Urinary bladder (tissue), 4 donors: ENCODE results near the gene SPRYD3. TPM values are rescaled to one million over a fixed set of nuclear protein-coding genes. Genes with fewer than 3 reads are reported as not detected.

Source experiments
- DNase-seq: peaks from one replicate; pipeline ENCODE4 v3.0.0-alpha.2; 2015; ENCODE audit errors: extremely low spot score
- H3K27ac ChIP-seq: one replicate; pipeline ENCODE4 v1.5.1; 2013; ENCODE audit warnings: low read depth, mild to moderate bottlenecking, moderate library complexity
- H3K36me3 ChIP-seq: one replicate; pipeline ENCODE4 v1.6.1; 2013; ENCODE audit warnings: mild to moderate bottlenecking, moderate library complexity; ENCODE audit not compliant: insufficient read depth
- H3K4me1 ChIP-seq: one replicate; pipeline ENCODE4 v1.6.1; 2013; ENCODE audit warnings: mild to moderate bottlenecking, moderate library complexity; ENCODE audit not compliant: insufficient read depth
- H3K4me3 ChIP-seq: one replicate; pipeline ENCODE4 v1.5.1; 2013; ENCODE audit warnings: low read depth, low read length
- WGBS: extraction: QIAGEN DNeasy Blood & Tissue Kit; methylation state at CpG from one replicate; pipeline ENCODE4 v1.1.7; 2013; 5-methylcytosine and 5-hydroxymethylcytosine counted together
- polyA plus RNA-seq: library from polyadenylated mRNA; stranded (reverse); fragments of 200-250 nt; gene quantifications from one replicate; pipeline ENCODE4 v1.2.3, GENCODE V29; 2013
- total RNA-seq: library from RNA; depleted of rRNA; stranded (reverse); fragments of >200 nt; gene quantifications from one replicate; pipeline ENCODE4 v1.2.3, GENCODE V29; 2014
- donor health status: healthy with polysubstance abuse.
- donor health status: healthy.

SPRYD3 gene
- total and polyA plus RNA-seq, 2 donors = 9.0 to 66.3 TPM

- WGBS = 76% methylated on average over 35 of the region's 35 CpGs
- DNase-seq = no peak
- Histone ChIP-seq H3K4me1 (no peaks in the 10 kb centered on the region), H3K27ac (no peak overlapping the region), H3K36me3 (no peaks in the 10 kb centered on the region), H3K4me3 (no peak overlapping the region)
Observed at GRCh38 chr12:53058674-53059433, 20.3 kb downstream of the SPRYD3 start.

GRCh38 chr12:53057816-53058500, 21.2 kb downstream of the SPRYD3 start:
- Histone ChIP-seq H3K36me3 (no peaks in the 10 kb centered on the region), H3K4me1 (no peaks in the 10 kb centered on the region), H3K27ac (no peak overlapping the region), H3K4me3 (no peak overlapping the region)
- DNase-seq = no peak
- 88% methylated on average over 13 of the region's 13 CpGs for WGBS

- no peak overlapping the region for H3K27ac ChIP-seq
- 90% methylated on average over 7 of the region's 7 CpGs for WGBS
- DNase-seq = no peak
- H3K4me1 ChIP-seq = no peaks in the 10 kb centered on the region
- no peak overlapping the region for H3K4me3 ChIP-seq
- H3K36me3 ChIP-seq = no peaks in the 10 kb centered on the region
Observed at GRCh38 chr12:53056901-53057300, 22.3 kb downstream of the SPRYD3 start.

DNA sequence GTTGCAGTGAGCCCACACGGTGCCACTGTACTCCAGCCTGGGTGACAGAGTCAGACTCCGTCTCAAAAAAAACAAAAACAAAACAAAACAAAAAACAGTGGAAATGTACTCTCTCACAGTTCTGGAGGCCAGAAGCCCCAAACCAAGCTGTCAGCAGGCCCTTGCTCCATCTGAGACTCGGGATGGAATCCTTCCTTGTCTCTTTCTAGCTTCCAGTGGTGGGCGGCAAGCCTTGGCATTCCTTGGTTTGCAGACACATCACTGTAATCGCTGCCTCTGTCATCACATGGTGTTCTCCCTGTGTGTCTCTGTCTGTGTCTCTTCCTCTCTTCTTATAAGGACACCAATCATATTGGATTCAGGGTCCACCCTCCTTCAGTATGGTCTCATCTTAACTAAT, 22.9 kb downstream of the SPRYD3 start:
- H3K27ac ChIP-seq = no peak overlapping the region
- WGBS = 83% methylated on average over 5 of the region's 5 CpGs
- no peaks in the 10 kb centered on the region for H3K36me3 ChIP-seq
- no peaks in the 10 kb centered on the region for H3K4me1 ChIP-seq
- no peak for DNase-seq
- H3K4me3 ChIP-seq = no peak overlapping the region

DNA sequence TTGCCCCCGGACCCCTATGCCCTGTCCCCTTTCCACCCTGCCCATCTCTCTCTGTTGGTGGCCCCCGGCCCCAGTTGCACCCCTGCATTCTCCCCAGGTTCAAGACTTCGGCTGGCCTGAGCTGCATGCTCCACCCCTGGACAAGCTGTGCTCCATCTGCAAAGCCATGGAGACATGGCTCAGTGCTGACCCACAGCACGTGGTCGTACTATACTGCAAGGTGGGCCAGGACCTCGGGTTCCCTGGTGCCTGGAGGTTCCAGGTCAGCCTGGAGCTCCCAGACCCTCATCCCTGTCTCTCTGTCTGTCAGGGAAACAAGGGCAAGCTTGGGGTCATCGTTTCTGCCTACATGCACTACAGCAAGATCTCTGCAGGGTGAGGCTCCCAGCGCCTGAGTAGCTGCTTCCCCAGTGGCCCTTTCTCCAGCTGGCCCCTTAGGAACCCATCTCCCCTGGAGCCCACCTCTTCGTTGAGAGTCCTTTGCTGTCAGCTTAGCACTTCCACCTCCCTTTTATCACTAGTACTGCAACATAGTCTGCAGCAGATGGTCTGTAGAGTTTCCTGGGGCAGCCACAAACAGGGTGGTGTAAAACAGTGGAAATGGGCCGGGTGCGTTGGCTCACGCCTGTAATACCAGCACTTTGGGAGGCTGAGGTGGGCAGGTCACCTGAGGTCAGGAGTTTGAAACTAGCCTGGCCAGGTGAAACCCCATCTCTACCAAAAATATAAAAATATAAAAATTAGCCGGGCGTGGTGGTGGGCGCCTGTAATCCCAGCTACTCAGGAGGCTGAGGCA, 23.5 kb downstream of the SPRYD3 start:
- no peak for DNase-seq

GRCh38 chr12:53054112-53054878, 24.9 kb downstream of the SPRYD3 start:
- H3K4me3 ChIP-seq = peak overlapping the region; percentile 37
- peak; percentile 92 for DNase-seq
- 11% methylated on average over 48 of the region's 48 CpGs for WGBS
- H3K4me1 ChIP-seq = no peaks in the 10 kb centered on the region
- peak overlapping the region; percentile 85 for H3K27ac ChIP-seq
- H3K36me3 ChIP-seq = no peaks in the 10 kb centered on the region

More for the DNA sequence above, 23.5 kb downstream of the SPRYD3 start:
- no peak overlapping the region for H3K27ac ChIP-seq
- H3K4me1 ChIP-seq = no peaks in the 10 kb centered on the region
- H3K4me3 ChIP-seq = no peak overlapping the region
- no peaks in the 10 kb centered on the region for H3K36me3 ChIP-seq
- 86% methylated on average over 15 of the region's 15 CpGs for WGBS

- Histone ChIP-seq H3K27ac (peak overlapping the region; percentile 85), H3K36me3 (no peaks in the 10 kb centered on the region), H3K4me1 (no peaks in the 10 kb centered on the region), H3K4me3 (peak overlapping the region; percentile 37)
- 41% methylated on average over 16 of the region's 16 CpGs for WGBS
- no peak for DNase-seq
Observed at GRCh38 chr12:53053218-53054111, 25.7 kb downstream of the SPRYD3 start.

DNA sequence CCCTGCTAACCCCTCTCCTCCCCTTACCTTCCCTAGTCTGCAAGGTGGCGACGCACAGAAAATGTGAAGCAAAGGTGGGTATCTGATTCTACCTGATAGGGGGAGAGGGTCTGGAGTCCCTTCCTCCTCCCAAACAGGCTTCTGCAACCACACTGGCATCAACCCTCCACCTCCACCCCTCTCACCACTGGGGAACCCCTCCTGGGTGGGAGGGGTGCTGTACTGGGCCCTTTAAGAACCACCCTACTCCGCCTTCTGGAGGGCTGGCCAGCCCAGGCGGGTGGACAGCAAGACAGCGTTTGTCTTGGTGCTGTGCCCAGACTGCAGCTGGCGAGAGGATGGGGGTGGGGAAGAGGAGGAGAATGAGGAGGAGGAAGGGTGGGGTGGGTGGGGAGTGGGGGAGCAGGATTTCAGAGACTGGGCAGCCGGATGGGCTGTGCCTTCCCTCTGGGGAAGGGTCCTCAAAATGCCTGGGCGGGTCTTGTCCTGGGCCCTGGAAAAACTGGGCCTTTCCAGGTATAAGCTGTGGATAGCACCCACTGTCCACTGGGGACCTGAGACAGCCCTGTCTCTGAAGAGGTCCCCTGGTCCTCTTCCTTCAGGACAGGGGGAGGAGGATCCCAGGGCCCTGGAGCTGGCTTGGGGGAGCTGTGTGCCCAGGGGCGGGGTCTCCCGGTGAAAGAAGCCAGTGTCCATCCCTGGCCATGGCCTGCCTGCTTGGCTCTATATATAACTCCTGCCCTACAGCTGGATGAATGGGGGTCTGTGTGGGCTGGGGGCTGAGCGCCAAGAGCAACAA, 26.6 kb downstream of the SPRYD3 start:
- Histone ChIP-seq H3K36me3 (no peaks in the 10 kb centered on the region), H3K4me1 (no peaks in the 10 kb centered on the region), H3K4me3 (peak overlapping the region; percentile 22), H3K27ac (peak overlapping the region; percentile 86)
- 31% methylated on average over 11 of the region's 11 CpGs for WGBS
- DNase-seq = no peak

DNA sequence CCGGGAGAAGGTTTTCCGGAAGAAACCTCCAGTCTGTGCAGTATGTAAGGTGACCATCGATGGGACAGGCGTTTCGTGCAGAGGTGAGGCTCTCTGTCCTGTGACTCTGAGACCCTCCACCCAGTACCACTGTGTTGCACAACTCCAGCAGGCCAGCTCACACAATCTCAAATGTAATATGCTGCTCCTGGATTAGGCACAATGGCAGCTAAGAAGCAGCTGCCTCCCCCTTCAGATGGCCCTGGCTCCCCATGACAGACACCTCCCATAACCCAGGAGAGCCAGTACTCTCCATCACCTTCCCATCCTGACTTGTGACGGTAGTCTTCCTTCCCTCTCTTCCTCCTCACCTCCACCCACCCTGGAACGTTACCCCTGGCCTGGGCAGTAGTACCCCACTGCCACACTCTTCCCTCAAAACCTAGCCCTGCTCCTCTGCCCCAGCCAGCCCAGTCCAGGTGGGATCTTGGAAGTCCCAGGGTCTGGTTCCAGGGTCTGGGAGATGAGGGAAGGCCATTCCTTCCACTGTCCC, 27.2 kb downstream of the SPRYD3 start:
- peak overlapping the region; percentile 86 for H3K27ac ChIP-seq
- H3K36me3 ChIP-seq = no peaks in the 10 kb centered on the region
- H3K4me1 ChIP-seq = no peaks in the 10 kb centered on the region
- DNase-seq = no peak
- WGBS = 48% methylated on average over 7 of the region's 7 CpGs
- peak overlapping the region; percentile 22 for H3K4me3 ChIP-seq

GRCh38 chr12:53051058-53051880, 27.9 kb downstream of the SPRYD3 start:
- H3K4me1 ChIP-seq = no peaks in the 10 kb centered on the region
- peak overlapping the region; percentile 86 for H3K27ac ChIP-seq
- no peak for DNase-seq
- peak overlapping the region; percentile 59 for H3K4me3 ChIP-seq
- H3K36me3 ChIP-seq = no peaks in the 10 kb centered on the region
- 34% methylated on average over 11 of the region's 11 CpGs for WGBS

DNA sequence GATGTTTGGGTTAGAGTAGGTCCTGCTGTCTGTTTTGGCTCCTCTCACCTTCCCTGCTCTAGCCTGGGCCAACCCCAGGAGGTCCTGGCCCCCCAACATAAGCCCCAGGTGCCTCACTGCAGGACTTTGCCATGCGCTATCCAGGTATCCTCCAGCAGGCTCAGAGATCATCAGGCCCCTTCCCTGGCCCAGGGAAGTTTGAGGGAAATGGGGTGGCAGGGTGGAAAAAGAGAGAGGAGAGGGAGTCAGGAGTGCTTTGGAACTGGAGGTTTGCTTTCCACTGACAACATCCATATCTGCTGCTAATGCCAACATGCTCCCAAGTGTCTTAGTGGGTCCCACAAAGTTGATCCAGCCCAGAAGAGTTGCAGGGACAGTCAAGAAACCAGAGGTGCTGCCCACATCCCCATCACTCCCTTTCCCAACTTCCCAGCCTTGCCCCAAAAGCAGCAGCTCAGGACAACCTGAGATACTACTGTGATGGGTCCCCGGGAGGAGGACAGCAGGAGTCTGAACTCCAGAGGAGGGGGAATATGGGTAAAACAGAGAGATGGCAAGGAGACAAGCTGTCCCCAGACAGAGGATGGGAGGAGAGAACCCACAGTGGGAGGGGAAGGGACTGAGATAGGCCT, 28.6 kb downstream of the SPRYD3 start:
- H3K4me1 ChIP-seq = no peaks in the 10 kb centered on the region
- H3K4me3 ChIP-seq = peak overlapping the region; percentile 59
- WGBS = 59% methylated on average over 2 of the region's 2 CpGs
- no peaks in the 10 kb centered on the region for H3K36me3 ChIP-seq
- DNase-seq = no peak
- H3K27ac ChIP-seq = peak overlapping the region; percentile 86
